Neural cell (in vitro differentiated cells): Measurements from ENCODE around the gene HOXD1. TPM values are rescaled to one million over a fixed set of nuclear protein-coding genes. Genes with fewer than 3 reads are reported as not detected.
A peak's percentile ranks its signal among the peaks of the same experiment; 100 is the strongest.

ENCODE experiments used
- H2AFZ ChIP-seq: fragments of 200-600, 300-800 bp; sonication (generic), shearing (Covaris generic); 2 replicates; pipeline ENCODE4 v1.6.0; 2014; ENCODE audit warnings: low read depth, mild to moderate bottlenecking, antibody characterized with exemption, low read length, moderate library complexity
- H3F3A ChIP-seq: fragments of 200-600 bp; shearing (Covaris generic); 2 replicates; pipeline ENCODE4 v1.6.1; 2016; ENCODE audit warnings: mild to moderate bottlenecking, moderate library complexity, mixed read lengths, antibody characterized with exemption, low read length; ENCODE audit not compliant: insufficient read depth, poor library complexity, severe bottlenecking
- H3K27ac ChIP-seq: fragments of 200-600, 300-800 bp; sonication (generic), shearing (Covaris generic); 2 replicates; pipeline ENCODE4 v1.5.1; 2014; ENCODE audit warnings: mild to moderate bottlenecking, low read length, moderate library complexity
- H3K27me3 ChIP-seq: fragments of 300-800, 200-600 bp; sonication (generic), shearing (Covaris generic); 2 replicates; pipeline ENCODE4 v1.6.0; 2014; ENCODE audit warnings: mild to moderate bottlenecking, low read depth, low read length, moderate library complexity; ENCODE audit not compliant: insufficient read depth
- H3K36me3 ChIP-seq: fragments of 300-800, 200-600 bp; sonication (generic), shearing (Covaris generic); 2 replicates; pipeline ENCODE4 v1.5.1; 2014; ENCODE audit warnings: mild to moderate bottlenecking, antibody characterized with exemption, low read length, moderate library complexity; ENCODE audit not compliant: insufficient read depth
- H3K4me2 ChIP-seq: fragments of 300-800, 200-600 bp; sonication (generic), shearing (Covaris generic); 2 replicates; pipeline ENCODE4 v1.6.0; 2014; ENCODE audit warnings: mild to moderate bottlenecking, low read length
- H3K4me3 ChIP-seq: fragments of 300-800, 200-600 bp; sonication (generic), shearing (Covaris generic); 2 replicates; pipeline ENCODE4 v1.5.1; 2014; ENCODE audit warnings: mild to moderate bottlenecking, low read length, moderate library complexity
- H3K79me2 ChIP-seq: fragments of 200-600 bp; shearing (Covaris generic); replicated peaks from 2 replicates; pipeline ENCODE4 v1.6.0; 2014; ENCODE audit warnings: mild to moderate bottlenecking, low read length, moderate library complexity; ENCODE audit not compliant: insufficient read depth
- H3K9ac ChIP-seq: fragments of 300-800, 200-600 bp; sonication (generic), shearing (Covaris generic); 2 replicates; pipeline ENCODE4 v1.6.1; 2016; ENCODE audit warnings: mild to moderate bottlenecking, low read length, mixed read lengths
- H3K9me2 ChIP-seq: fragments of 200-600 bp; shearing (Covaris generic); 2 replicates; pipeline ENCODE4 v1.6.1; 2016; ENCODE audit warnings: mild to moderate bottlenecking, low read length, mixed read lengths; ENCODE audit not compliant: insufficient read depth
- H3K9me3 ChIP-seq: fragments of 200-600, 300-800 bp; sonication (generic), shearing (Covaris generic); 2 replicates; pipeline ENCODE4 v1.6.1; 2016; ENCODE audit warnings: mild to moderate bottlenecking, mixed run types, low read length, moderate library complexity, mixed read lengths
- H4K20me1 ChIP-seq: fragments of 200-600 bp; shearing (Covaris generic); 2 replicates; pipeline ENCODE4 v1.6.1; 2016; ENCODE audit warnings: mild to moderate bottlenecking, mixed run types; ENCODE audit not compliant: insufficient read depth
- EP300 ChIP-seq: fragments of 450-650 bp; conservative IDR thresholded peaks from 2 replicates; pipeline ENCODE4 v1.6.1; 2014; ENCODE audit warnings: antibody characterized with exemption, mild to moderate bottlenecking, moderate library complexity; ENCODE audit not compliant: poor library complexity, severe bottlenecking
- EZH2 ChIP-seq: fragments of 200-600, 300-800 bp; shearing (Covaris generic), sonication (generic); IDR thresholded peaks from 2 replicates; pipeline ENCODE4 v1.6.1; 2014; ENCODE audit warnings: antibody characterized with exemption, low read length, borderline replicate concordance, mild to moderate bottlenecking; ENCODE audit not compliant: insufficient read depth, poor library complexity, severe bottlenecking
- MXI1 ChIP-seq: fragments of 450-650 bp; conservative IDR thresholded peaks from 2 replicates; pipeline ENCODE4 v1.6.1; 2014; ENCODE audit warnings: antibody characterized with exemption, mild to moderate bottlenecking; ENCODE audit not compliant: poor library complexity, severe bottlenecking
- POLR2AphosphoS5 ChIP-seq: IDR thresholded peaks from 2 replicates; pipeline ENCODE4 v1.6.1; 2012
- RAD21 ChIP-seq: fragments of 450-650 bp; conservative IDR thresholded peaks from 2 replicates; pipeline ENCODE4 v1.6.1; 2014; ENCODE audit warnings: antibody characterized with exemption, mild to moderate bottlenecking, moderate library complexity
- SMC3 ChIP-seq: fragments of 450-650 bp; conservative IDR thresholded peaks from 2 replicates; pipeline ENCODE4 v1.6.1; 2014; ENCODE audit warnings: antibody characterized with exemption, mild to moderate bottlenecking, moderate library complexity; ENCODE audit not compliant: poor library complexity
- polyA plus RNA-seq: library from polyadenylated mRNA; depleted of rRNA; stranded (reverse); fragments of >200 nt; gene quantifications from 2 replicates; pipeline ENCODE4 v1.2.3, GENCODE V29; 2014
- TF ChIP-seq, protein P1 (sequence below): IDR thresholded peaks from 2 replicates; pipeline ENCODE4 v1.6.1; 2012; ENCODE audit warnings: borderline replicate concordance
- TF ChIP-seq, protein P2 (sequence below): fragments of 450-650 bp; IDR thresholded peaks from 2 replicates; pipeline ENCODE4 v1.5.1; 2014; ENCODE audit warnings: antibody characterized with exemption, mild to moderate bottlenecking, moderate library complexity; ENCODE audit not compliant: poor library complexity, severe bottlenecking

The HOXD1 gene
- polyA plus RNA-seq, 1 donor from 2014 or later: not detected

DNA sequence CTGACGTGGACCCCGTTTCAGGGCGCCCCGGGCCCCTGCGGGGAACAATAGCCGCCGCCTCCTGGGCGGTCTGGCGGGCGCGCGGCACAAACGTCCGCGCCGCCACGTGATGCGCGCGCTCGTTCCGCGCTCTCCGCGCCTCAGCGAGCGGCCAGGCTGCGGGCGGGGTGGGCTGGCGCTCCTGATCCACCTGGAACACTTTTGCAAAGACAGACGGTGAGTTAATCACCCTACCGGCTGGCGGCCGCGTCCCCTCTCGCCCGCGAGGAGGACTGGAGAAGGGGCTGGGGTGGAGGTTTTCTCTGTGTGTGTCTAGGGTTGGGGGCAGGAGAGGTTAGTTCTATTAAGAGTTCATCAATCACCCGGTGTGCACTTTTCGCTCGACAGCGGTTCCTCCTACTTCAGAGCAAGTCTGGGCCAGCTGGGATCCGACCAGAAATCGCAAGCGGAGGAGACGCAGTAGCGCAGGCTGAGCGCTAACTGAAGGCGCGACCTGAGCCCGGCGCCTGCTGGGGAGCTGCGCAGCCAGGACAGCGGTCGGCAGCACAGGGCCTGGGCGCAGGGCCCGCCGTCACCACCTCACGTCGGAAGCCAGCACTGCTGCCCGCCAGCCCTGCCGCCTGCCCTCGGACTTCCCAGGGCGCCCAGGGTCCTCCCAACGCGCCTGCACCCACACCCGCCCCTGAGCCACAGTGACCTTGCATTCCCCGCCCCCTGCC lies 10.3 kb upstream of the HOXD1 start:
- no peaks in the 10 kb centered on the region for H3F3A ChIP-seq
- peaks cover 100% of the 10 kb centered on the region for H3K27me3 ChIP-seq
- no peaks in the 10 kb centered on the region for H4K20me1 ChIP-seq
- H3K36me3 ChIP-seq: no peaks in the 10 kb centered on the region
- peak overlapping the region; percentile 49 for H3K9ac ChIP-seq
- H3K79me2 ChIP-seq: no peaks in the 10 kb centered on the region
- H2AFZ ChIP-seq: no peak overlapping the region
- no peaks in the 10 kb centered on the region for H3K9me2 ChIP-seq
- H3K27ac ChIP-seq: no peak overlapping the region
- H3K9me3 ChIP-seq: no peaks in the 10 kb centered on the region
- TF ChIP-seq RAD21 (no peak), SMC3 (peak; percentile 21), EZH2 (peak; percentile 43), POLR2AphosphoS5 (no peak), MXI1 (no peak)
- TF ChIP-seq, protein P1, sequence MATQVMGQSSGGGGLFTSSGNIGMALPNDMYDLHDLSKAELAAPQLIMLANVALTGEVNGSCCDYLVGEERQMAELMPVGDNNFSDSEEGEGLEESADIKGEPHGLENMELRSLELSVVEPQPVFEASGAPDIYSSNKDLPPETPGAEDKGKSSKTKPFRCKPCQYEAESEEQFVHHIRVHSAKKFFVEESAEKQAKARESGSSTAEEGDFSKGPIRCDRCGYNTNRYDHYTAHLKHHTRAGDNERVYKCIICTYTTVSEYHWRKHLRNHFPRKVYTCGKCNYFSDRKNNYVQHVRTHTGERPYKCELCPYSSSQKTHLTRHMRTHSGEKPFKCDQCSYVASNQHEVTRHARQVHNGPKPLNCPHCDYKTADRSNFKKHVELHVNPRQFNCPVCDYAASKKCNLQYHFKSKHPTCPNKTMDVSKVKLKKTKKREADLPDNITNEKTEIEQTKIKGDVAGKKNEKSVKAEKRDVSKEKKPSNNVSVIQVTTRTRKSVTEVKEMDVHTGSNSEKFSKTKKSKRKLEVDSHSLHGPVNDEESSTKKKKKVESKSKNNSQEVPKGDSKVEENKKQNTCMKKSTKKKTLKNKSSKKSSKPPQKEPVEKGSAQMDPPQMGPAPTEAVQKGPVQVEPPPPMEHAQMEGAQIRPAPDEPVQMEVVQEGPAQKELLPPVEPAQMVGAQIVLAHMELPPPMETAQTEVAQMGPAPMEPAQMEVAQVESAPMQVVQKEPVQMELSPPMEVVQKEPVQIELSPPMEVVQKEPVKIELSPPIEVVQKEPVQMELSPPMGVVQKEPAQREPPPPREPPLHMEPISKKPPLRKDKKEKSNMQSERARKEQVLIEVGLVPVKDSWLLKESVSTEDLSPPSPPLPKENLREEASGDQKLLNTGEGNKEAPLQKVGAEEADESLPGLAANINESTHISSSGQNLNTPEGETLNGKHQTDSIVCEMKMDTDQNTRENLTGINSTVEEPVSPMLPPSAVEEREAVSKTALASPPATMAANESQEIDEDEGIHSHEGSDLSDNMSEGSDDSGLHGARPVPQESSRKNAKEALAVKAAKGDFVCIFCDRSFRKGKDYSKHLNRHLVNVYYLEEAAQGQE: no peak
- peak overlapping the region; percentile 25 for H3K4me2 ChIP-seq
- peak overlapping the region; percentile 67 for H3K4me3 ChIP-seq

DNA sequence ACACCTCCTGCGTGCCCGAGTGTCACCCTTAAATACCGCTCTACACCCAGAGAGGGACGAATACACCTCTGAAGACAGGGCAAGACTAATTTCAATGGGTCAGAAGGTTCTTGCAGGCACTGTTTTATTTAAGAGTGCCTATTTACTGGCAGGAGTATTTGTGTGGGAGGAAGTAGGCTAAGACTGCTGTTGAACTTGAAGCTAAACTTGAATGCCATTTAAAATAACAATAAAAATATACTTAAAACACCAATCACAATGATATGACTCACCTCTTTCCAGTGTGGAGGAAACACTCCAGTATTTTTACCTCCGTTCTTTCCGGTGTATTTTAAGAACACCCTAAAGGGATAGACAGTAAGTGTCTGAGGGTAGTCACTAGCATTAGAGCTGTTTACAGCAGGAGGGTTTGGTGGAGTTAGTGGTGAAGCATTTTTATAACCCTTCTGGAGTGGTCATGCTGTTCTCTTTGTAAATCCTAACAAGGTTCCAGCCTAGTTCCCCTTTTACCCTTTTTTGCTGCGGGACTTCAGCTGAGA lies 9.6 kb upstream of the HOXD1 start:
- H3K27me3 ChIP-seq: peaks cover 100% of the 10 kb centered on the region
- no peaks in the 10 kb centered on the region for H4K20me1 ChIP-seq
- H3K27ac ChIP-seq: no peak overlapping the region
- H3K9ac ChIP-seq: no peak overlapping the region
- H3K79me2 ChIP-seq: no peaks in the 10 kb centered on the region
- H3K4me2 ChIP-seq: no peak overlapping the region
- H3F3A ChIP-seq: no peaks in the 10 kb centered on the region
- H3K9me2 ChIP-seq: no peaks in the 10 kb centered on the region
- H3K4me3 ChIP-seq: peak overlapping the region; percentile 67
- no peaks in the 10 kb centered on the region for H3K9me3 ChIP-seq
- no peak overlapping the region for H2AFZ ChIP-seq
- no peak for TF ChIP-seq MXI1
- TF ChIP-seq, protein P1: no peak
- TF ChIP-seq RAD21: no peak
- no peak for TF ChIP-seq POLR2AphosphoS5
- TF ChIP-seq, protein P2, sequence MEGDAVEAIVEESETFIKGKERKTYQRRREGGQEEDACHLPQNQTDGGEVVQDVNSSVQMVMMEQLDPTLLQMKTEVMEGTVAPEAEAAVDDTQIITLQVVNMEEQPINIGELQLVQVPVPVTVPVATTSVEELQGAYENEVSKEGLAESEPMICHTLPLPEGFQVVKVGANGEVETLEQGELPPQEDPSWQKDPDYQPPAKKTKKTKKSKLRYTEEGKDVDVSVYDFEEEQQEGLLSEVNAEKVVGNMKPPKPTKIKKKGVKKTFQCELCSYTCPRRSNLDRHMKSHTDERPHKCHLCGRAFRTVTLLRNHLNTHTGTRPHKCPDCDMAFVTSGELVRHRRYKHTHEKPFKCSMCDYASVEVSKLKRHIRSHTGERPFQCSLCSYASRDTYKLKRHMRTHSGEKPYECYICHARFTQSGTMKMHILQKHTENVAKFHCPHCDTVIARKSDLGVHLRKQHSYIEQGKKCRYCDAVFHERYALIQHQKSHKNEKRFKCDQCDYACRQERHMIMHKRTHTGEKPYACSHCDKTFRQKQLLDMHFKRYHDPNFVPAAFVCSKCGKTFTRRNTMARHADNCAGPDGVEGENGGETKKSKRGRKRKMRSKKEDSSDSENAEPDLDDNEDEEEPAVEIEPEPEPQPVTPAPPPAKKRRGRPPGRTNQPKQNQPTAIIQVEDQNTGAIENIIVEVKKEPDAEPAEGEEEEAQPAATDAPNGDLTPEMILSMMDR: no peak
- no peak for TF ChIP-seq EZH2
- no peak for TF ChIP-seq EP300
- no peak for TF ChIP-seq SMC3
- H3K36me3 ChIP-seq: no peaks in the 10 kb centered on the region
